Measurements from ENCODE around the gene DTD1. TPM values are rescaled to one million over a fixed set of nuclear protein-coding genes. Genes with fewer than 3 reads are reported as not detected.

The DTD1 gene
- total RNA-seq, 2 experiments from 2014 or later = 27.6 to 43.0 TPM

DNA sequence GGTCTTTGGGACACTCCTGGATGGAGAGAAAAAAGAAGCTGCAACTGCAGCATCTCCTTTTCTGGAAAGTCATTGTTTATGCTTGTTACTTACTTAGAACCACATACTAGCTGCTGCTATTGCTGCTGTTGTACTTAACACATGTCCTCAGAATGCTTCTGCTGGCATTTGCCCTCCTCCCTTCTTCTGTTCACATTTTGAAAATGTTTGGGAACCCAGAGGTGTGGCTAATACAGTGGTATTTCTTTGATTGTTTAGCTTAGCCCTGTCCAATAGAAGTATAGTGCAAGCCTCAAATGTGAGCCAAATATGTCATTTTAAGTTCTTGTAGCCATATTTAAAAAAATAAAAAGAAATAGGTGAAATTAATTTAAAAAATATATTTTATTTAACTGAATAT is 8.4 kb downstream of the DTD1 start:
- DNase-seq (ENCODE audit: low spot score) = no peak
- TF ChIP-seq, protein P1, sequence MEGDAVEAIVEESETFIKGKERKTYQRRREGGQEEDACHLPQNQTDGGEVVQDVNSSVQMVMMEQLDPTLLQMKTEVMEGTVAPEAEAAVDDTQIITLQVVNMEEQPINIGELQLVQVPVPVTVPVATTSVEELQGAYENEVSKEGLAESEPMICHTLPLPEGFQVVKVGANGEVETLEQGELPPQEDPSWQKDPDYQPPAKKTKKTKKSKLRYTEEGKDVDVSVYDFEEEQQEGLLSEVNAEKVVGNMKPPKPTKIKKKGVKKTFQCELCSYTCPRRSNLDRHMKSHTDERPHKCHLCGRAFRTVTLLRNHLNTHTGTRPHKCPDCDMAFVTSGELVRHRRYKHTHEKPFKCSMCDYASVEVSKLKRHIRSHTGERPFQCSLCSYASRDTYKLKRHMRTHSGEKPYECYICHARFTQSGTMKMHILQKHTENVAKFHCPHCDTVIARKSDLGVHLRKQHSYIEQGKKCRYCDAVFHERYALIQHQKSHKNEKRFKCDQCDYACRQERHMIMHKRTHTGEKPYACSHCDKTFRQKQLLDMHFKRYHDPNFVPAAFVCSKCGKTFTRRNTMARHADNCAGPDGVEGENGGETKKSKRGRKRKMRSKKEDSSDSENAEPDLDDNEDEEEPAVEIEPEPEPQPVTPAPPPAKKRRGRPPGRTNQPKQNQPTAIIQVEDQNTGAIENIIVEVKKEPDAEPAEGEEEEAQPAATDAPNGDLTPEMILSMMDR (conservative IDR thresholded peaks at IDR 0.05; ENCODE audit: low read length) = no peak
- TF ChIP-seq EZH2phosphoT487 (IDR thresholded peaks at IDR 0.05; ENCODE audit: borderline replicate concordance, low read depth, low read length) = no peak
- Histone ChIP-seq H3K4me2 (ENCODE audit: low read length) (no peak overlapping the region), H3K36me3 (ENCODE audit: insufficient read depth, low read length) (no peaks in the 10 kb centered on the region), H3K79me2 (ENCODE audit: insufficient read depth, low read depth, low read length) (no peaks in the 10 kb centered on the region), H3K9me3 (ENCODE audit: low read length) (no peaks in the 10 kb centered on the region), H3K27ac (ENCODE audit: low read depth, low read length, poor library complexity, severe bottlenecking) (no peak overlapping the region), H3K4me3 (ENCODE audit: low read depth, low read length, poor library complexity, severe bottlenecking) (no peak overlapping the region), H2AFZ (ENCODE audit: low read length) (no peak overlapping the region), H3K9me2 (ENCODE audit: insufficient read depth, low read length) (no peaks in the 10 kb centered on the region), H4K20me1 (ENCODE audit: insufficient read depth, low read length) (no peaks in the 10 kb centered on the region), H3K4me1 (ENCODE audit: insufficient read depth, low read length, poor library complexity, severe bottlenecking) (no peaks in the 10 kb centered on the region)
- CTCF ChIA-PET (ENCODE audit: unreplicated experiment) = no interaction called here
- intact Hi-C loops (cut with micrococcal nuclease; ENCODE audit: unreplicated experiment) = no loop called here
- POLR2A ChIA-PET = no interaction called here
- no TSS peak for BruUV-seq (replicated peaks)

DNA sequence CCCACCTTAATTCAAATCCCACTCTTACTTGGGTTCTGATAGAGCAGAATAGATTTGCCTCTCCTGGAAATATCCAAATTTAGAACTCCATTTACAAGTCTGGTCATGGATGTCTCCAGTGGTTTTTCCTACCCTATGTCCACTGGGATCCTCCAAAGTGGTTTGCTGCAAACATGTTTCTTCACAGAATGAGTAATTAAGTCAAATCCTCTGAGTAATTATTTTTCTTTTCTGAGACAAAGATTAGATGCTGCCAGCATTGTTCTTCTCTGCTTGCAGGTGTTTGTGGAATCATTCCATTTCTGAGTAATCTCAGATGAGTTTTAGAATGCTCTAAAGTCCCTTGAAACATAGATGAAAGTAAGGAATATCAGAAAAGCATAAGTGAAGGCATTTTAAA is 21.9 kb downstream of the DTD1 start:
- intact Hi-C loops (cut with micrococcal nuclease; ENCODE audit: unreplicated experiment) = no loop called here
- ChIA-PET CTCF (ENCODE audit: unreplicated experiment) (no interaction called here), POLR2A (no interaction called here)
- H3K27ac ChIP-seq (ENCODE audit: low read depth, low read length, poor library complexity, severe bottlenecking) = no peak overlapping the region
- no peaks in the 10 kb centered on the region for H3K9me3 ChIP-seq (ENCODE audit: low read length)
- no peak for DNase-seq (ENCODE audit: low spot score)
- H3K36me3 ChIP-seq (ENCODE audit: insufficient read depth, low read length) = no peaks in the 10 kb centered on the region
- H4K20me1 ChIP-seq (ENCODE audit: insufficient read depth, low read length) = no peaks in the 10 kb centered on the region
- H2AFZ ChIP-seq (ENCODE audit: low read length) = no peak overlapping the region
- no peak for TF ChIP-seq EZH2phosphoT487 (IDR thresholded peaks at IDR 0.05; ENCODE audit: borderline replicate concordance, low read depth, low read length)
- TF ChIP-seq, protein P1 (conservative IDR thresholded peaks at IDR 0.05; ENCODE audit: low read length) = no peak
- no peaks in the 10 kb centered on the region for H3K79me2 ChIP-seq (ENCODE audit: insufficient read depth, low read depth, low read length)
- H3K4me2 ChIP-seq (ENCODE audit: low read length) = no peak overlapping the region
- no TSS peak for BruUV-seq (replicated peaks)
- no peaks in the 10 kb centered on the region for H3K4me1 ChIP-seq (ENCODE audit: insufficient read depth, low read length, poor library complexity, severe bottlenecking)
- no peaks in the 10 kb centered on the region for H3K9me2 ChIP-seq (ENCODE audit: insufficient read depth, low read length)
- H3K4me3 ChIP-seq (ENCODE audit: low read depth, low read length, poor library complexity, severe bottlenecking) = no peak overlapping the region

DNA sequence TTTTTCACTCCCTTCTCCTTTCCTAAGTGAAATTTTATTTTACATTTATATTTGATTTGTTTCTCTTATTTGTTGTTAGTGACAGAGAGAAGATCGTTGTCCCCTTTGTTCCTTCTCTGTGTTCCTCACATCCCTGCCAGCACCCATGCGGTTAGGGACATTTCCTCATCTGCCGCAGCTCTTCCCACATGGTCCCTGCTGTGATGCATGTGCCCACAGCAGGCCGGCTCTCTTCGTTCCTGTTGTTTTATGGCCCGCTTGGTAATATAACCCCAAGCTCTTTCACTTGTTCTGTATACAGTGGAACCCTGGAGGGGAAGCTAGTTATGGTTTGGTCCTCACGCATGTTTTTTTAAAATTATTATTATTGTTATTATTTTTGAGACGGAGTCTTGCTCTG is 23.6 kb downstream of the DTD1 start:
- Histone ChIP-seq H3K27ac (ENCODE audit: low read depth, low read length, poor library complexity, severe bottlenecking) (no peak overlapping the region), H3K4me3 (ENCODE audit: low read depth, low read length, poor library complexity, severe bottlenecking) (no peak overlapping the region), H3K36me3 (ENCODE audit: insufficient read depth, low read length) (no peaks in the 10 kb centered on the region), H4K20me1 (ENCODE audit: insufficient read depth, low read length) (no peaks in the 10 kb centered on the region), H3K9me3 (ENCODE audit: low read length) (no peaks in the 10 kb centered on the region), H3K79me2 (ENCODE audit: insufficient read depth, low read depth, low read length) (no peaks in the 10 kb centered on the region), H2AFZ (ENCODE audit: low read length) (no peak overlapping the region), H3K4me1 (ENCODE audit: insufficient read depth, low read length, poor library complexity, severe bottlenecking) (no peaks in the 10 kb centered on the region), H3K9me2 (ENCODE audit: insufficient read depth, low read length) (no peaks in the 10 kb centered on the region), H3K4me2 (ENCODE audit: low read length) (no peak overlapping the region)
- intact Hi-C loops (cut with micrococcal nuclease; ENCODE audit: unreplicated experiment) = no loop called here
- BruUV-seq (replicated peaks) = no TSS peak
- no peak for DNase-seq (ENCODE audit: low spot score)
- ChIA-PET POLR2A (no interaction called here), CTCF (ENCODE audit: unreplicated experiment) (no interaction called here)
- TF ChIP-seq EZH2phosphoT487 (IDR thresholded peaks at IDR 0.05; ENCODE audit: borderline replicate concordance, low read depth, low read length) = no peak
- TF ChIP-seq, protein P1 (conservative IDR thresholded peaks at IDR 0.05; ENCODE audit: low read length) = no peak
